ENCODE measurements around the gene CLBA1. TPM values are rescaled to one million over a fixed set of nuclear protein-coding genes. Genes with fewer than 3 reads are reported as not detected.

CLBA1 gene
- total RNA-seq, 2 experiments from 2014 or later, result 0.82 to 1.2 TPM

DNA sequence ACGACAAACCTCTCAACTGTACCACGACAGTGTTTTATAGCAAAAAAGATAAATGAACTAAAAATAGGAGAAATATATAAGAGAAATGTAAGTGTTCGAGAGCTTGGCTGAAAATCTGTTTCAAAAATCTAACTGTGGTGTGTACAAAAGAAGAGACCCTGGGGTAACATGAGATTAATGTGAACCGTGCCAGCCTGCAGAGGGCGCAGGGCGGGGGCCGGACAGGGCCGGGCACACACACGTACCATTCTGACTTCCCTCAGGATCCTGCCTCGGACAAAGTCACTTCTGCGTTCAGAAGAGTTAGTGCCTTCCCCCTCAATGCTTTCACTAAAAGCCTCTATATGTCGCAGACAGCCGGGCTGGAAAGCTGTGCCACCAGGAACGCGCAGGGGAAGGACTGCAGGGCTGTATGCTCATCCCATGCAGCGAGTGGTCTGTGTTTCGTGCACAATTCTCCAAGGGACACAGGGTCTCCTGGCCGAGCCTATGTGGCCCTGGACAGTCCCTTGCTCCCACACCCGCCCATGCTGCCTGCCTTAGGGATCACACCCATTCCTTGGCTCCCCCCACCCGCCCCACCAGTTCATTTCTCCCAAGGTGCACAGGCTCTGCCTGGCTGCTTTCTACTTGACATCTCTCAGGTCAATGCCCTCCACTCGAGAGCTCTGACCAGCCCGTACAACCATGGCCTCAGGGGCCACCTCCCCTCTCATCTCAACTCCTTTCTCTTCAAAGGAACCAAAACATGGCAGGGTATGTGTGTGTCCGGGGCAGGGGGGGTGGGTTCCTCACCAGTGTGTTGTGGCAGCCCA is 26.8 kb downstream of the CLBA1 start:
- TF ChIP-seq EZH2phosphoT487 (IDR thresholded peaks at IDR 0.05; ENCODE audit: borderline replicate concordance, low read depth, low read length), result no peak
- TF ChIP-seq, protein P1, sequence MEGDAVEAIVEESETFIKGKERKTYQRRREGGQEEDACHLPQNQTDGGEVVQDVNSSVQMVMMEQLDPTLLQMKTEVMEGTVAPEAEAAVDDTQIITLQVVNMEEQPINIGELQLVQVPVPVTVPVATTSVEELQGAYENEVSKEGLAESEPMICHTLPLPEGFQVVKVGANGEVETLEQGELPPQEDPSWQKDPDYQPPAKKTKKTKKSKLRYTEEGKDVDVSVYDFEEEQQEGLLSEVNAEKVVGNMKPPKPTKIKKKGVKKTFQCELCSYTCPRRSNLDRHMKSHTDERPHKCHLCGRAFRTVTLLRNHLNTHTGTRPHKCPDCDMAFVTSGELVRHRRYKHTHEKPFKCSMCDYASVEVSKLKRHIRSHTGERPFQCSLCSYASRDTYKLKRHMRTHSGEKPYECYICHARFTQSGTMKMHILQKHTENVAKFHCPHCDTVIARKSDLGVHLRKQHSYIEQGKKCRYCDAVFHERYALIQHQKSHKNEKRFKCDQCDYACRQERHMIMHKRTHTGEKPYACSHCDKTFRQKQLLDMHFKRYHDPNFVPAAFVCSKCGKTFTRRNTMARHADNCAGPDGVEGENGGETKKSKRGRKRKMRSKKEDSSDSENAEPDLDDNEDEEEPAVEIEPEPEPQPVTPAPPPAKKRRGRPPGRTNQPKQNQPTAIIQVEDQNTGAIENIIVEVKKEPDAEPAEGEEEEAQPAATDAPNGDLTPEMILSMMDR (conservative IDR thresholded peaks at IDR 0.05; ENCODE audit: low read length), result peak; percentile 85
- Histone ChIP-seq H3K4me3 (ENCODE audit: low read depth, low read length, poor library complexity, severe bottlenecking) (no peak overlapping the region), H3K79me2 (ENCODE audit: insufficient read depth, low read depth, low read length) (peaks cover 89% of the 10 kb centered on the region), H3K9me2 (ENCODE audit: insufficient read depth, low read length) (no peaks in the 10 kb centered on the region), H3K36me3 (ENCODE audit: insufficient read depth, low read length) (peaks cover 97% of the 10 kb centered on the region), H4K20me1 (ENCODE audit: insufficient read depth, low read length) (peaks cover 61% of the 10 kb centered on the region), H2AFZ (ENCODE audit: low read length) (no peak overlapping the region), H3K9me3 (ENCODE audit: low read length) (no peaks in the 10 kb centered on the region), H3K4me2 (ENCODE audit: low read length) (peak overlapping the region; percentile 89; the same call in 1 of the 2 replicates), H3K27ac (ENCODE audit: low read depth, low read length, poor library complexity, severe bottlenecking) (no peak overlapping the region), H3K4me1 (ENCODE audit: insufficient read depth, low read length, poor library complexity, severe bottlenecking) (peaks cover 48% of the 10 kb centered on the region)
- POLR2A ChIA-PET, result interaction anchor here (1.1 kb wide), 1 partner anchor 8 kb away, joined by 3 read pairs; the partner anchor contains the start of gene CDCA4
- intact Hi-C loops (cut with micrococcal nuclease; ENCODE audit: unreplicated experiment), result no loop called here
- no TSS peak for BruUV-seq (replicated peaks)
- CTCF ChIA-PET (ENCODE audit: unreplicated experiment), result interaction anchor here (0.6 kb wide), 1 partner anchor 1384 kb away, joined by 3 read pairs; the partner anchor contains the start of gene KLC1
- no peak for DNase-seq (ENCODE audit: low spot score)

DNA sequence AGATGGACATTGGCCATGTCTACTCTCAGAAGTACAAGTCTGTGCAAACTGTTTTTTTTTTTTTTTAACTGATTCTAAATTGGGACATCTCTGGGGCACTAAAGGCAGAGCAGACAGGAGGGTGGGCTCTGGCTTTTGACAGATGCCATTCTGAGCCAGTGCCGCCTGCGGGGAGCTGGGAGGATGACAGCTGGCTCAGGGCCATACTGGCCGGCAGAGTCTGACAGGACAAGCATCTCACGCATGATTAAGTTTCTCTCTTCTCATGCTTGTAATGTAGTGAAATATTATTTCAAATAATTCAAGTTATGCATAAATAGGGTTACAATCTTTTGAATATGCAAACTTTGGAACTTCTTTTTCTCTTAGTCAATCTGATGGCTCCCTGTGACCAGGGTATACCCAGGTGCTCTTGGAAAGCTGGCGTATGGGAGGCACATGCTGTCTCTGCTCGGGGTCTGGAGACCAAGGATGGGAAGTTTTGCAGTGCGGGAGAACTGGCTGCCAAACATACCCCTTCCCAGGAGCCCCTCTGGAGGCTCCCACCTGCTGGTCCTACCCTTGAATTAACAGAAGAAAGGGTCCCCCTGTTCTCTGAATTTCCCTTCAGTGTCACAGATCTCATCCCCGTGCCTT is 27.7 kb downstream of the CLBA1 start:
- intact Hi-C loops (cut with micrococcal nuclease; ENCODE audit: unreplicated experiment), result no loop called here
- H3K4me1 ChIP-seq (ENCODE audit: insufficient read depth, low read length, poor library complexity, severe bottlenecking), result peaks cover 57% of the 10 kb centered on the region
- H3K36me3 ChIP-seq (ENCODE audit: insufficient read depth, low read length), result peaks cover 96% of the 10 kb centered on the region
- peak overlapping the region; percentile 18 for H3K27ac ChIP-seq (ENCODE audit: low read depth, low read length, poor library complexity, severe bottlenecking)
- no peaks in the 10 kb centered on the region for H3K9me3 ChIP-seq (ENCODE audit: low read length)
- peak overlapping the region; percentile 78 for H3K4me3 ChIP-seq (ENCODE audit: low read depth, low read length, poor library complexity, severe bottlenecking)
- peak; percentile 50 for DNase-seq (ENCODE audit: low spot score)
- no peak for TF ChIP-seq EZH2phosphoT487 (IDR thresholded peaks at IDR 0.05; ENCODE audit: borderline replicate concordance, low read depth, low read length)
- H2AFZ ChIP-seq (ENCODE audit: low read length), result no peak overlapping the region
- peaks cover 97% of the 10 kb centered on the region for H3K79me2 ChIP-seq (ENCODE audit: insufficient read depth, low read depth, low read length)
- peak overlapping the region; percentile 89 for H3K4me2 ChIP-seq (ENCODE audit: low read length)
- peaks cover 68% of the 10 kb centered on the region for H4K20me1 ChIP-seq (ENCODE audit: insufficient read depth, low read length)
- ChIA-PET CTCF (ENCODE audit: unreplicated experiment) (interaction anchor here (0.6 kb wide), 1 partner anchor 1385 kb away, joined by 3 read pairs; the partner anchor contains the start of gene KLC1), POLR2A (no interaction called here)
- no TSS peak for BruUV-seq (replicated peaks)
- H3K9me2 ChIP-seq (ENCODE audit: insufficient read depth, low read length), result no peaks in the 10 kb centered on the region

DNA sequence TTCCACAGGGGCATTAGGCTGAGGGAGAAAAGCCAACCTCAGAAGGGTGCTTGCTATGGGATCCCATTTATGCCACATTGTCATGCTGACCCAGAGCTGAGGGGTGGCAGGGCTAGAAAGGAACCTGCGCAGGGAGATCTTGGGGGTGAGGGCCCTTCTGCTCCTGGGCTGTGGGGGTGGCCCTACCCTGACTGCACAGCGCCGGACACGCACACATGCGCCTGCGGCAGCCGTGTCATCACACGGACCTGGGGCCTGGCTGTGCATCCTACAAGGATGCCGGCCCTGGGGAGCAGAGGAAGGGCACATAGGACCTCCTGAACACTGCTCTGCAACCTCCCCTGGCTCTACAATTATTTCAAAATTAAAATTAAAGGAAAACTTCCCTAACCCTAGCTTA is 28.4 kb downstream of the CLBA1 start:
- Histone ChIP-seq H3K27ac (ENCODE audit: low read depth, low read length, poor library complexity, severe bottlenecking) (peak overlapping the region; percentile 18), H3K4me3 (ENCODE audit: low read depth, low read length, poor library complexity, severe bottlenecking) (peak overlapping the region; percentile 78), H2AFZ (ENCODE audit: low read length) (no peak overlapping the region), H3K79me2 (ENCODE audit: insufficient read depth, low read depth, low read length) (peaks cover 100% of the 10 kb centered on the region), H3K36me3 (ENCODE audit: insufficient read depth, low read length) (peaks cover 96% of the 10 kb centered on the region), H3K9me2 (ENCODE audit: insufficient read depth, low read length) (no peaks in the 10 kb centered on the region), H4K20me1 (ENCODE audit: insufficient read depth, low read length) (peaks cover 74% of the 10 kb centered on the region), H3K9me3 (ENCODE audit: low read length) (no peaks in the 10 kb centered on the region), H3K4me2 (ENCODE audit: low read length) (peak overlapping the region; percentile 89), H3K4me1 (ENCODE audit: insufficient read depth, low read length, poor library complexity, severe bottlenecking) (peaks cover 65% of the 10 kb centered on the region)
- DNase-seq (ENCODE audit: low spot score), result no peak
- CTCF ChIA-PET (ENCODE audit: unreplicated experiment), result no interaction called here
- POLR2A ChIA-PET, result interaction anchor here (0.6 to 1.0 kb wide), 2 partner anchors 10 to 27 kb away, joined by 3 to 4 read pairs; no protein-coding TSS in a partner anchor
- intact Hi-C loops (cut with micrococcal nuclease; ENCODE audit: unreplicated experiment), result no loop called here
- BruUV-seq (replicated peaks), result no TSS peak
- TF ChIP-seq EZH2phosphoT487 (IDR thresholded peaks at IDR 0.05; ENCODE audit: borderline replicate concordance, low read depth, low read length), result no peak
- TF ChIP-seq, protein P1 (conservative IDR thresholded peaks at IDR 0.05; ENCODE audit: low read length), result no peak
